H1 (cell line): ENCODE measurements around the gene ANKS1B. TPM values are rescaled to one million over a fixed set of nuclear protein-coding genes. Genes with fewer than 3 reads are reported as not detected.

Experiments used
- MAFK ChIP-seq: IDR thresholded peaks from 2 replicates; pipeline ENCODE4 v1.6.1; 2012; ENCODE audit warnings: low read depth, mild to moderate bottlenecking, improper control_type of control experiment, low read length
- POLR2A ChIP-seq, 2 experiments: IDR thresholded peaks; 1 replicate in 1 of 2; 2 replicates in 1 of 2; pipeline ENCODE4 v1.6.1; 2011; ENCODE audit warnings: low read depth in 2 of 2, low read length in 2 of 2, mild to moderate bottlenecking in 2 of 2; ENCODE audit errors: control extremely low read depth in 1 of 2
- SP2 ChIP-seq: IDR thresholded peaks from 2 replicates; pipeline ENCODE4 v1.6.1; 2012; ENCODE audit warnings: mild to moderate bottlenecking, low read length, inconsistent platforms
- SRF ChIP-seq: IDR thresholded peaks from 2 replicates; pipeline ENCODE4 v1.6.1; 2011; ENCODE audit warnings: mild to moderate bottlenecking, low read depth, low read length, moderate library complexity
- TAF7 ChIP-seq: optimal IDR thresholded peaks from 2 replicates; pipeline ENCODE3; 2011; ENCODE audit warnings: low read depth, mild to moderate bottlenecking, inconsistent platforms, low read length, moderate library complexity, borderline replicate concordance
- polyA plus RNA-seq, 7 experiments: library from polyadenylated mRNA; depleted of rRNA in 3 of 7; stranded (reverse) in 5 of 7; unstranded in 2 of 7; fragments of >200 nt in 5 of 7; fragments of 200-250 nt in 2 of 7; gene quantifications; 1 replicate in 5 of 7; 2 replicates in 1 of 7; 4 replicates in 1 of 7; pipeline versions ENCODE4 v1.2.1 to v1.2.3, GENCODE V29; 2011 to 2013; ENCODE audit warnings: missing spikeins in 2 of 7, mixed read lengths in 2 of 7
- total RNA-seq: library from RNA; stranded (reverse); fragmentation: NEBNext Ultra II Directional; extraction: Animal tissue kit (Norgen Biotek cat#: 25700); gene quantifications from 2 replicates; pipeline ENCODE4 v1.2.1, GENCODE V29; 2021
- TF ChIP-seq, protein P1 (sequence below), 3 experiments: IDR thresholded peaks; 1 replicate in 2 of 3; 2 replicates in 1 of 3; pipeline versions ENCODE4 v1.5.1 to v1.6.1; 2011; ENCODE audit warnings: low read length in 3 of 3, mild to moderate bottlenecking in 3 of 3, inconsistent platforms in 2 of 3, low read depth in 1 of 3, moderate library complexity in 1 of 3; ENCODE audit not compliant: insufficient read depth in 1 of 3; ENCODE audit errors: control extremely low read depth in 1 of 3

ANKS1B gene
- total and polyA plus RNA-seq, 2 of the 8 experiments (the other 6 are each of a cell fraction or from before 2014, with no cell fraction given), result 2.7 to 6.1 TPM

DNA sequence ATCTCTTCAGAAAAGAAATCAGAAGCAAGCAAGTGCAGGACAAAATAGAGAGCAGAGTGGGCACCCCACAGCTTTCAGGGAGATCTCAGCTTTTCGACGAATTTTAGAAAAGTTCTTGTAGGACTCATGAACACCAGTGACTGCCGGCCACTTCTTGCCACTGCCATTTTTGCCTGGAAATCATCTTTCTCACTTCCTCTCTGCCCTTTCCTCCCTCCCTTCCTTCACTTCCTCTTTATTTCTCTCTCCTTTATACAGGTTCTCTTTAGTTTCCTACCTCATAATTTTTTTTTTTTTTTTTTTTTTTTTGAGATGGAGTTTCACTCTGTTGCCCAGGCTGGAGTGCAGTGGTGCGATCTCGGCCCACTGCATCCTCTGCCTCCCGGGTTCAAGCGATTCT is 1154.1 kb downstream of the ANKS1B start (continued):
- TF ChIP-seq SRF, result no peak
- no peak for TF ChIP-seq SP2
- TF ChIP-seq POLR2A (IDR thresholded peaks at IDR 0.05; ENCODE audit: control extremely low read depth in 1 of 2, low read depth in 2 of 2, low read length in 2 of 2), result no peak
- no peak for TF ChIP-seq TAF7
- TF ChIP-seq, protein P1, sequence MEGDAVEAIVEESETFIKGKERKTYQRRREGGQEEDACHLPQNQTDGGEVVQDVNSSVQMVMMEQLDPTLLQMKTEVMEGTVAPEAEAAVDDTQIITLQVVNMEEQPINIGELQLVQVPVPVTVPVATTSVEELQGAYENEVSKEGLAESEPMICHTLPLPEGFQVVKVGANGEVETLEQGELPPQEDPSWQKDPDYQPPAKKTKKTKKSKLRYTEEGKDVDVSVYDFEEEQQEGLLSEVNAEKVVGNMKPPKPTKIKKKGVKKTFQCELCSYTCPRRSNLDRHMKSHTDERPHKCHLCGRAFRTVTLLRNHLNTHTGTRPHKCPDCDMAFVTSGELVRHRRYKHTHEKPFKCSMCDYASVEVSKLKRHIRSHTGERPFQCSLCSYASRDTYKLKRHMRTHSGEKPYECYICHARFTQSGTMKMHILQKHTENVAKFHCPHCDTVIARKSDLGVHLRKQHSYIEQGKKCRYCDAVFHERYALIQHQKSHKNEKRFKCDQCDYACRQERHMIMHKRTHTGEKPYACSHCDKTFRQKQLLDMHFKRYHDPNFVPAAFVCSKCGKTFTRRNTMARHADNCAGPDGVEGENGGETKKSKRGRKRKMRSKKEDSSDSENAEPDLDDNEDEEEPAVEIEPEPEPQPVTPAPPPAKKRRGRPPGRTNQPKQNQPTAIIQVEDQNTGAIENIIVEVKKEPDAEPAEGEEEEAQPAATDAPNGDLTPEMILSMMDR (IDR thresholded peaks at IDR 0.05; ENCODE audit: control extremely low read depth in 1 of 3, insufficient read depth in 1 of 3, low read depth in 1 of 3, low read length in 3 of 3), result no peak
- no peak for TF ChIP-seq MAFK
- TF ChIP-seq, all 59 proteins: peak for 0
